ENCODE measurements around the gene PSMG1.

- TF ChIP-seq, protein P1, sequence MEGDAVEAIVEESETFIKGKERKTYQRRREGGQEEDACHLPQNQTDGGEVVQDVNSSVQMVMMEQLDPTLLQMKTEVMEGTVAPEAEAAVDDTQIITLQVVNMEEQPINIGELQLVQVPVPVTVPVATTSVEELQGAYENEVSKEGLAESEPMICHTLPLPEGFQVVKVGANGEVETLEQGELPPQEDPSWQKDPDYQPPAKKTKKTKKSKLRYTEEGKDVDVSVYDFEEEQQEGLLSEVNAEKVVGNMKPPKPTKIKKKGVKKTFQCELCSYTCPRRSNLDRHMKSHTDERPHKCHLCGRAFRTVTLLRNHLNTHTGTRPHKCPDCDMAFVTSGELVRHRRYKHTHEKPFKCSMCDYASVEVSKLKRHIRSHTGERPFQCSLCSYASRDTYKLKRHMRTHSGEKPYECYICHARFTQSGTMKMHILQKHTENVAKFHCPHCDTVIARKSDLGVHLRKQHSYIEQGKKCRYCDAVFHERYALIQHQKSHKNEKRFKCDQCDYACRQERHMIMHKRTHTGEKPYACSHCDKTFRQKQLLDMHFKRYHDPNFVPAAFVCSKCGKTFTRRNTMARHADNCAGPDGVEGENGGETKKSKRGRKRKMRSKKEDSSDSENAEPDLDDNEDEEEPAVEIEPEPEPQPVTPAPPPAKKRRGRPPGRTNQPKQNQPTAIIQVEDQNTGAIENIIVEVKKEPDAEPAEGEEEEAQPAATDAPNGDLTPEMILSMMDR (IDR thresholded peaks at IDR 0.05): no peak
- no peak for TF ChIP-seq POLR2A (IDR thresholded peaks at IDR 0.05)
These were observed 13.6 kb upstream of the PSMG1 start for GRCh38 chr21:39196838-39197237.
